Endothelial cell of umbilical vein (primary cell): ENCODE results near the gene NEU4. TPM values are rescaled to one million over a fixed set of nuclear protein-coding genes. Genes with fewer than 3 reads are reported as not detected.

Experiments
- BruUV-seq: library from RNA; stranded (reverse); fragments of 400-500 nt; replicated peaks from 2 replicates; lab custom pipeline; 2021; lab: Mats Ljungman, UMichigan
- CTCF ChIA-PET: fragments of 300-600, 350-600 bp; sonication (Branson Sonifier 250); formaldehyde crosslinking; loops from one replicate; lab custom pipeline; 2021; ENCODE audit warnings: antibody characterized with exemption, inconsistent platforms; lab: Charles Lee
- POLR2A ChIA-PET: fragments of 300-600, 350-600 bp; sonication (Branson Sonifier 250); formaldehyde crosslinking; loops from one replicate; lab custom pipeline; 2021; ENCODE audit warnings: antibody characterized with exemption, inconsistent platforms; lab: Charles Lee
- DNase-seq: peaks from one replicate; pipeline ENCODE4 v3.0.0-alpha.2; 2011; ENCODE audit warnings: low read depth, low spot score
- FAIRE-seq: peaks from 2 replicates; lab custom pipeline; 2011; peaks lifted over from hg19 to GRCh38; lab: Jason Lieb, UNC
- H2AFZ ChIP-seq: 2 replicates; pipeline ENCODE4 v1.6.0; 2012; ENCODE audit warnings: low read depth, low read length, control low read depth, inconsistent platforms
- H3K27ac ChIP-seq: 2 replicates; pipeline ENCODE4 v1.5.1; 2011; ENCODE audit warnings: low read depth, mild to moderate bottlenecking, control low read depth, low read length, moderate library complexity; ENCODE audit not compliant: insufficient read depth
- H3K27me3 ChIP-seq, 2 experiments: 2 replicates each; pipeline versions ENCODE4 v1.6.0 to v1.6.1; 2011; ENCODE audit warnings: low read length in 2 of 2, mixed read lengths in 1 of 2; ENCODE audit not compliant: control insufficient read depth in 2 of 2, insufficient read depth in 2 of 2
- H3K36me3 ChIP-seq, 2 experiments: 2 replicates in 1 of 2; 3 replicates in 1 of 2; pipeline ENCODE4 v1.5.1; 2011; ENCODE audit warnings: low read length in 2 of 2, mild to moderate bottlenecking in 1 of 2, moderate library complexity in 1 of 2; ENCODE audit not compliant: control insufficient read depth in 2 of 2, insufficient read depth in 2 of 2; ENCODE audit errors: extremely low read depth in 1 of 2
- H3K4me1 ChIP-seq: 3 replicates; pipeline ENCODE4 v1.5.1; 2011; ENCODE audit warnings: mild to moderate bottlenecking, low read length; ENCODE audit not compliant: control insufficient read depth, insufficient read depth; ENCODE audit errors: extremely low read depth
- H3K4me2 ChIP-seq: 2 replicates; pipeline ENCODE4 v1.6.1; 2011; ENCODE audit warnings: low read length, control low read depth, mixed read lengths; ENCODE audit not compliant: insufficient read depth
- H3K4me3 ChIP-seq, 3 experiments: fragments of 200-600 bp in 1 of 3; sonication (generic), shearing (Covaris generic) in 1 of 3; replicated peaks in 1 of 3; 2 replicates each; pipeline ENCODE4 v1.5.1; 2011 to 2016; ENCODE audit warnings: control low read depth in 3 of 3, low read length in 3 of 3, mild to moderate bottlenecking in 2 of 3, inconsistent platforms in 1 of 3, low read depth in 1 of 3, moderate library complexity in 1 of 3; ENCODE audit not compliant: insufficient read depth in 1 of 3
- H3K79me2 ChIP-seq: 2 replicates; pipeline ENCODE4 v1.6.0; 2012; ENCODE audit warnings: low read length, inconsistent platforms; ENCODE audit not compliant: control insufficient read depth, insufficient read depth
- H3K9ac ChIP-seq: replicated peaks from 2 replicates; pipeline ENCODE3; 2011; ENCODE audit warnings: low read length, control low read depth; ENCODE audit not compliant: insufficient read depth; ENCODE audit errors: extremely low read depth
- H3K9me1 ChIP-seq: replicated peaks from 3 replicates; pipeline ENCODE4 v1.6.0; 2011; ENCODE audit warnings: mild to moderate bottlenecking, low read length; ENCODE audit not compliant: control insufficient read depth, insufficient read depth; ENCODE audit errors: extremely low read depth
- H3K9me3 ChIP-seq: replicated peaks from 2 replicates; pipeline ENCODE4 v1.5.1; 2012; ENCODE audit warnings: low read length, inconsistent platforms; ENCODE audit not compliant: control insufficient read depth, insufficient read depth
- H4K20me1 ChIP-seq: replicated peaks from 2 replicates; pipeline ENCODE3; 2011; ENCODE audit warnings: mild to moderate bottlenecking, low read length; ENCODE audit not compliant: control insufficient read depth, insufficient read depth; ENCODE audit errors: extremely low read depth
- EZH2 ChIP-seq: IDR thresholded peaks from 2 replicates; pipeline ENCODE4 v1.6.1; 2012; ENCODE audit warnings: borderline replicate concordance, low read depth, mild to moderate bottlenecking, moderate library complexity, low read length, inconsistent platforms; ENCODE audit not compliant: severe bottlenecking
- FOS ChIP-seq: IDR thresholded peaks from 2 replicates; pipeline ENCODE4 v1.6.1; 2011; ENCODE audit warnings: mild to moderate bottlenecking, low read length, moderate library complexity, borderline replicate concordance; ENCODE audit not compliant: insufficient read depth
- GATA2 ChIP-seq: IDR thresholded peaks from 2 replicates; pipeline ENCODE4 v1.7.0; 2011; ENCODE audit warnings: low read depth, mild to moderate bottlenecking, moderate library complexity, mixed read lengths, low read length; ENCODE audit not compliant: insufficient read length, insufficient read depth
- JUN ChIP-seq: IDR thresholded peaks from 2 replicates; pipeline ENCODE4 v1.6.1; 2011; ENCODE audit warnings: borderline replicate concordance, low read depth; ENCODE audit not compliant: insufficient read length, insufficient read depth
- MAX ChIP-seq: IDR thresholded peaks from 2 replicates; pipeline ENCODE4 v1.6.1; 2011; ENCODE audit not compliant: insufficient read depth, insufficient read length
- MYC ChIP-seq: IDR thresholded peaks from one replicate; pipeline ENCODE4 v1.6.1; 2011; ENCODE audit warnings: mild to moderate bottlenecking, low read depth, low read length
- POLR2A ChIP-seq: IDR thresholded peaks from 2 replicates; pipeline ENCODE4 v1.6.1; 2012; ENCODE audit warnings: low read depth, mild to moderate bottlenecking, control low read depth, low read length
- POLR2AphosphoS5 ChIP-seq: IDR thresholded peaks from 2 replicates; pipeline ENCODE4 v1.6.1; 2012; ENCODE audit warnings: low read depth, mild to moderate bottlenecking, control low read depth, low read length, moderate library complexity; ENCODE audit not compliant: insufficient read depth
- dilution Hi-C: fragments of 300-500 bp; cut with MboI; formaldehyde crosslinking; loops from one replicate; pipeline ENCODE4 v1.15.0; 2019; ENCODE audit warnings: low sequenced_read_pairs; ENCODE audit not compliant: extremely low pct_ligation_motif_present
- intact Hi-C: fragments of 100-400 bp; cut with micrococcal nuclease; formaldehyde crosslinking; loops from one replicate; pipeline ENCODE4 v1.10.0; 2022
- polyA plus RNA-seq, 4 experiments: library from polyadenylated mRNA; depleted of rRNA in 3 of 4; stranded (reverse) in 3 of 4; unstranded in 1 of 4; fragments of >200 nt; gene quantifications; 2 replicates each; pipeline versions ENCODE4 v1.2.1 to v1.2.3, GENCODE V29; 2011 to 2012; ENCODE audit warnings: missing spikeins in 1 of 4
- total RNA-seq: library from RNA; stranded (reverse); gene quantifications from 2 replicates; pipeline ENCODE4 v1.2.3, GENCODE V29; 2021
- TF ChIP-seq, protein P1 (sequence below), 2 donors: IDR thresholded peaks; 1 replicate in 1 of 2; 2 replicates in 1 of 2; pipeline ENCODE4 v1.5.1; 2011; ENCODE audit warnings: low read length in 2 of 2, mild to moderate bottlenecking in 2 of 2, moderate library complexity in 2 of 2, control low read depth in 1 of 2, inconsistent platforms in 1 of 2, low read depth in 1 of 2; ENCODE audit not compliant: insufficient read depth in 1 of 2; ENCODE audit errors: extremely low read depth in 1 of 2

The NEU4 gene
- total and polyA plus RNA-seq, 2 donors (not counting 3 experiments of a cell fraction or from before 2014, with no cell fraction given) = not detected

DNA sequence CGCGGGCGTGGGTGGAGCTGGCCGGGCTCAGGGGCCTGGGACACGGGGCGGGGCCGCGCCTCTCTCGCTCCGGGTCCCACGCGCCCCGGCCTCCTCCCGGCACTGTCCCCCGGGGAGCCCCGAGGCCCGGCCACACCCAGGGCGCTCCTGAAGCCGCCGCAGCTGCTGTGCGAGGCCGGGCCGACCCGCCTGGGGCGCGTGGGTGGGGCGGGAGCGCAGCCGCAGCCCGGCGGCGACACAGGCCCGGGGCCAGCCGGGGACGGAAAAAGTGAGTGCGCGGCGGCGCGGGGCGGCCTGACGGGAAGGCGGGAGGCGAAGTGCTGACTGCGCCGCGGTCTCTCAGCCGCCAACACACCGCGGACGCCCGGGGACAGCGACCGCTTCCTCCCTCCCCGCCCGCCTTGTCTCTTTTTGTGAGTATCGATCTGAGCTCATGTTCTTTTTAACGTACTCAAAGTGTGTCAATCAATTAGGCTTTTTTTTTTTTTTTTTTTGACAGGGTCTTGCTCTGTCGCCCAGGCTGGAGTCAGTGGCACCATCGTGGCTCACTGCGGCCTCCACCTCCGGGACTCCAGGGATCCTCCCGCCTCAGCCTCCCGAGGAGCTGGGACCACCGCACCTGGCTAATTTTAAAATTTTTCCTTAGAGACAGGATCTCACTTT, 35.2 kb downstream of the NEU4 start:
- FAIRE-seq (peak; percentile 63), DNase-seq (peak; percentile 44)
- intact Hi-C loops (no loop called here), dilution Hi-C loops (no loop called here)
- Histone ChIP-seq H3K27ac (no peak overlapping the region), H3K9ac (peak overlapping the region; percentile 23), H3K9me1 (no peaks in the 10 kb centered on the region), H3K4me3 (peak overlapping the region in 2 of 3 experiments; percentile 14 to 40), H3K79me2 (no peaks in the 10 kb centered on the region), H4K20me1 (no peaks in the 10 kb centered on the region), H3K4me2 (peak overlapping the region; percentile 72), H2AFZ (peak overlapping the region; percentile 41), H3K4me1 (peaks cover 7% of the 10 kb centered on the region), H3K9me3 (no peaks in the 10 kb centered on the region), H3K36me3 (no peaks in the 10 kb centered on the region), H3K27me3 (peaks cover 0 to 4% of the 10 kb centered on the region in 2 experiments)
- no TSS peak for BruUV-seq
- TF ChIP-seq GATA2 (no peak), MAX (no peak)
- CTCF ChIA-PET = interaction anchor here (1.0 kb wide), 1 partner anchor 16 kb away, joined by 4 read pairs; no protein-coding TSS in a partner anchor
- POLR2A ChIA-PET = interaction anchor here (0.6 kb wide), 1 partner anchor 625 kb away, joined by 5 read pairs; no protein-coding TSS in a partner anchor

DNA sequence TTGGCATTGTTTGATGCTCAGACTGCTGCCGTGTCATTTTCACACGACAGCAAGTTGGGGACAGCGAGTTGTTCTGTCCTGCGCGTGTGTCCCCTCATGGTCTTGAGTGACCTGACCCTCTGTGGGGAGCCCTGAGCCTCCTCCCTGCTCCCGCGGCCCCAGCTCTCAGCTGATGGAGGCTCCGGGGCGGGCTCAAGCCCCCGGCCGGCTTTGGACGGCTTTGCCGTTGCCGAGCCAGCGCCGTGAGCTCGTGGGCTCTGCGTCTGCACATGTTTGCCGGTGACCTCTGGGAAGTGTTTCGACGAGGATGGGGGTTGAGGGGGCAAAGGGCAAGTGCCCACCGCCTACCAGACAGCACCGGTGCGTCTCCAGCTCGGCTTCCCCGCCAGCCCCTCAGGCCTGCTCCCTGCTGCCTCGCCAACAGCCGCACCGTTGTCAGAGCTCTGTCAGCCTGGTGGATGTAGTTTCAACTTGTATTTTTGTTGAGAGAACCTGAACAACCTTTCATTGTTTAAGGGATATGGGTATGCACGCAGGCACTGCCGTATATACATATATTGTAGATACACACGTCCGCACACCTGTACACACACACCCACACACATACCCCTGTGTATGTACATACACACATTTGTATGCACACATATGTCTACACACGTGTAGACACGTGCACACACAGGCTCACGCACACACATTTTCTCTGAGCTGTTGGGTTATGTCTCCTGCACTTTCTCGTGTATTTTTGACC, 36.0 kb downstream of the NEU4 start:
- no peak overlapping the region for H3K4me2 ChIP-seq
- FAIRE-seq = no peak
- H2AFZ ChIP-seq = no peak overlapping the region
- ChIA-PET CTCF (interaction anchor here (1.0 kb wide), 1 partner anchor 15 kb away, joined by 4 read pairs; no protein-coding TSS in a partner anchor), POLR2A (no interaction called here)
- dilution Hi-C loops (no loop called here), intact Hi-C loops (no loop called here)
- H4K20me1 ChIP-seq = no peaks in the 10 kb centered on the region
- no peaks in the 10 kb centered on the region for H3K36me3 ChIP-seq
- DNase-seq = no peak
- no peaks in the 10 kb centered on the region for H3K9me1 ChIP-seq
- H3K79me2 ChIP-seq = no peaks in the 10 kb centered on the region
- no TSS peak for BruUV-seq
- peaks cover 0 to 4% of the 10 kb centered on the region in 2 experiments for H3K27me3 ChIP-seq
- no peak overlapping the region for H3K4me3 ChIP-seq
- peaks cover 7% of the 10 kb centered on the region for H3K4me1 ChIP-seq
- no peak overlapping the region for H3K27ac ChIP-seq
- no peak for TF ChIP-seq GATA2
- TF ChIP-seq EZH2 = no peak
- no peak for TF ChIP-seq FOS
- no peak for TF ChIP-seq MAX
- TF ChIP-seq, protein P1, sequence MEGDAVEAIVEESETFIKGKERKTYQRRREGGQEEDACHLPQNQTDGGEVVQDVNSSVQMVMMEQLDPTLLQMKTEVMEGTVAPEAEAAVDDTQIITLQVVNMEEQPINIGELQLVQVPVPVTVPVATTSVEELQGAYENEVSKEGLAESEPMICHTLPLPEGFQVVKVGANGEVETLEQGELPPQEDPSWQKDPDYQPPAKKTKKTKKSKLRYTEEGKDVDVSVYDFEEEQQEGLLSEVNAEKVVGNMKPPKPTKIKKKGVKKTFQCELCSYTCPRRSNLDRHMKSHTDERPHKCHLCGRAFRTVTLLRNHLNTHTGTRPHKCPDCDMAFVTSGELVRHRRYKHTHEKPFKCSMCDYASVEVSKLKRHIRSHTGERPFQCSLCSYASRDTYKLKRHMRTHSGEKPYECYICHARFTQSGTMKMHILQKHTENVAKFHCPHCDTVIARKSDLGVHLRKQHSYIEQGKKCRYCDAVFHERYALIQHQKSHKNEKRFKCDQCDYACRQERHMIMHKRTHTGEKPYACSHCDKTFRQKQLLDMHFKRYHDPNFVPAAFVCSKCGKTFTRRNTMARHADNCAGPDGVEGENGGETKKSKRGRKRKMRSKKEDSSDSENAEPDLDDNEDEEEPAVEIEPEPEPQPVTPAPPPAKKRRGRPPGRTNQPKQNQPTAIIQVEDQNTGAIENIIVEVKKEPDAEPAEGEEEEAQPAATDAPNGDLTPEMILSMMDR (IDR thresholded peaks at IDR 0.05; ENCODE audit: extremely low read depth in 1 of 2, insufficient read depth in 1 of 2, low read depth in 1 of 2, low read length in 2 of 2) = no peak
- TF ChIP-seq JUN = no peak
- TF ChIP-seq POLR2AphosphoS5 = no peak
- TF ChIP-seq POLR2A = no peak
- no peak for TF ChIP-seq MYC
- no peak overlapping the region for H3K9ac ChIP-seq
- no peaks in the 10 kb centered on the region for H3K9me3 ChIP-seq
